ENCODE measurements around the gene FAM187B.

The FAM187B gene

GRCh38 chr19:35216016-35216832 lies 12.3 kb downstream of the FAM187B start:
- H3K4me3 ChIP-seq (replicated peaks; ENCODE audit: low read depth, low read length), result no peak overlapping the region
- no peak for DNase-seq (ENCODE audit: extremely low read depth, low read depth)
- TF ChIP-seq, protein P1, sequence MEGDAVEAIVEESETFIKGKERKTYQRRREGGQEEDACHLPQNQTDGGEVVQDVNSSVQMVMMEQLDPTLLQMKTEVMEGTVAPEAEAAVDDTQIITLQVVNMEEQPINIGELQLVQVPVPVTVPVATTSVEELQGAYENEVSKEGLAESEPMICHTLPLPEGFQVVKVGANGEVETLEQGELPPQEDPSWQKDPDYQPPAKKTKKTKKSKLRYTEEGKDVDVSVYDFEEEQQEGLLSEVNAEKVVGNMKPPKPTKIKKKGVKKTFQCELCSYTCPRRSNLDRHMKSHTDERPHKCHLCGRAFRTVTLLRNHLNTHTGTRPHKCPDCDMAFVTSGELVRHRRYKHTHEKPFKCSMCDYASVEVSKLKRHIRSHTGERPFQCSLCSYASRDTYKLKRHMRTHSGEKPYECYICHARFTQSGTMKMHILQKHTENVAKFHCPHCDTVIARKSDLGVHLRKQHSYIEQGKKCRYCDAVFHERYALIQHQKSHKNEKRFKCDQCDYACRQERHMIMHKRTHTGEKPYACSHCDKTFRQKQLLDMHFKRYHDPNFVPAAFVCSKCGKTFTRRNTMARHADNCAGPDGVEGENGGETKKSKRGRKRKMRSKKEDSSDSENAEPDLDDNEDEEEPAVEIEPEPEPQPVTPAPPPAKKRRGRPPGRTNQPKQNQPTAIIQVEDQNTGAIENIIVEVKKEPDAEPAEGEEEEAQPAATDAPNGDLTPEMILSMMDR (IDR thresholded peaks at IDR 0.05; ENCODE audit: low read depth, low read length, missing control alignments), result no peak

GRCh38 chr19:35214766-35215422 lies 13.6 kb downstream of the FAM187B start:
- TF ChIP-seq, protein P1 (IDR thresholded peaks at IDR 0.05; ENCODE audit: low read depth, low read length, missing control alignments), result no peak
- DNase-seq (ENCODE audit: extremely low read depth, low read depth), result no peak
- H3K4me3 ChIP-seq (replicated peaks; ENCODE audit: low read depth, low read length), result no peak overlapping the region

DNA sequence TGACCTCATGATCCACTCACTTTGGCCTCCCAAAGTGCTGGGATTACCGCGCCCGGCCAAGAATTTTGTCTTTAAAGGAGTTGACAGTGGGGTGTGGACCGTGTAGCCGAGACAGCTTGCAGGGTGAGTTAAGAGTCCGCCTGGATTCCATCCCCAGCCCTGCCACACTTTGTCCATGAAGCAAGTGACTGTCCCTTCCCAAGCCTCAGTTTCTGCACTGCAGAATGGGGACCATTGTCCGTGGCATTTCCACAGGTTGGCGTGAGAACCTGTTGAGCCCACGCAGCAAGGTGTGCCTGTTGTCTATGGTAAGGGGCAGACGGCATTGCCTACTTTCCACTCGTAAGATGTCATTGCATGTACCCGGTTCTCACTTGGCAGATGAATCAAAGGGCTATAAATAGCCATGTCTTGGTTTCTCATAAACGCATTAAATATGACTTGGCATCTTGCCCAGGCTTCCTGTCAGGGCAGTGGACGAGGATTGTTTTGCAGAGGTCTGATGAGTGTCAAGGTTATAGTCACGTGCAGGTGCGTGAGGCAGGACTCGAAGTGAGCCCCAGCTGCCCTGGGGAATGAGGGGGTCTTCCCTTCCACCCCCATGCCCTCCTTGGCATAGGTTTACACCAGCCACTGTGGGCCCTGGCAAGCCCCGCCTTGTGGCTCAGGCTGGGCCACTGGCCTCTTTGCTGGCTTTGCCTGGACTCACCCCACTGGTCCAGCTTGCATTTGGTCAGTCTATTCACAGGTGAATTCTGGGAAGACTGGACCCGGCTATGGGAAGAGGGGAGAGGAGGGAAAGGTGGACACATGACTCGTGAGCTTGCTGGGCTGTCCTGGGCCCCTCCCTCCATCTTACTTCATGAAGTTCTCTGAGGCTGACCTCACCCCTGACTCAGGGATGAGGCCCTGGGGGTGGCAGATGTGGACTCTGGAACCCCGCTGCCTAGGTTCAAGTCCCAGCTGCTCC lies 14.6 kb downstream of the FAM187B start:
- TF ChIP-seq, protein P1 (IDR thresholded peaks at IDR 0.05; ENCODE audit: low read depth, low read length, missing control alignments), result no peak
- no peak overlapping the region for H3K4me3 ChIP-seq (replicated peaks; ENCODE audit: low read depth, low read length)
- peak; percentile 42 for DNase-seq (ENCODE audit: extremely low read depth, low read depth)

- H3K4me3 ChIP-seq (replicated peaks; ENCODE audit: low read depth, low read length), result no peak overlapping the region
- TF ChIP-seq, protein P1 (IDR thresholded peaks at IDR 0.05; ENCODE audit: low read depth, low read length, missing control alignments), result no peak
Observed at GRCh38 chr19:35212241-35212640, 16.3 kb downstream of the FAM187B start.

GRCh38 chr19:35211545-35212230 lies 16.9 kb downstream of the FAM187B start:
- no peak overlapping the region for H3K4me3 ChIP-seq (replicated peaks; ENCODE audit: low read depth, low read length)
- DNase-seq (ENCODE audit: extremely low read depth, low read depth), result no peak
- TF ChIP-seq, protein P1 (IDR thresholded peaks at IDR 0.05; ENCODE audit: low read depth, low read length, missing control alignments), result no peak

More at GRCh38 chr19:35212241-35212640, 16.3 kb downstream of the FAM187B start:
- DNase-seq (ENCODE audit: extremely low read depth, low read depth), result no peak

DNA sequence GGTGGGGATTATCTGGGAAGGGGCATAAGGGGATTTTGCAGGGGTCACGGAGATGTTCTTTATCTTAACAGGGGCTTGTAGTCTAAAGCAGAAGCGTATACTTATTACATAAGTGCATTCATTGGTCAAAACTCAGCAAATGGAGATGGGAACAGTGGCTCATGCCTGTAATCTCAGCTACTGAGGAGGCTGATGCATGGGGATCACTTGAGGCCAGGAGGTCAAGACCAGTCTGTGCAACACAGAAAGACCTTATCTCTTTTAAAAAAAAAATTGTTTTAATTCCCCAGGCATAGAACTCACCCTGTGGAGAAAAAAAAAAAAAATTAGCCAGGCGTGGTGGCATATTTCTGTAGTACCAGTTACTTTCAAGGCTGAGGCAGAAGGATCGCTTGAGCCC lies 18.9 kb downstream of the FAM187B start:
- no peak overlapping the region for H3K4me3 ChIP-seq (replicated peaks; ENCODE audit: low read depth, low read length)
- TF ChIP-seq, protein P1 (IDR thresholded peaks at IDR 0.05; ENCODE audit: low read depth, low read length, missing control alignments), result no peak
- DNase-seq (ENCODE audit: extremely low read depth, low read depth), result no peak

All from HFF-Myc (cell line).